ENCODE results near the gene EXOC6B. TPM values are rescaled to one million over a fixed set of nuclear protein-coding genes. Genes with fewer than 3 reads are reported as not detected.
A peak's percentile ranks its signal among the peaks of the same experiment; 100 is the strongest.

EXOC6B gene
- total RNA-seq, 2 experiments from 2014 or later: 6.2 to 8.3 TPM

DNA sequence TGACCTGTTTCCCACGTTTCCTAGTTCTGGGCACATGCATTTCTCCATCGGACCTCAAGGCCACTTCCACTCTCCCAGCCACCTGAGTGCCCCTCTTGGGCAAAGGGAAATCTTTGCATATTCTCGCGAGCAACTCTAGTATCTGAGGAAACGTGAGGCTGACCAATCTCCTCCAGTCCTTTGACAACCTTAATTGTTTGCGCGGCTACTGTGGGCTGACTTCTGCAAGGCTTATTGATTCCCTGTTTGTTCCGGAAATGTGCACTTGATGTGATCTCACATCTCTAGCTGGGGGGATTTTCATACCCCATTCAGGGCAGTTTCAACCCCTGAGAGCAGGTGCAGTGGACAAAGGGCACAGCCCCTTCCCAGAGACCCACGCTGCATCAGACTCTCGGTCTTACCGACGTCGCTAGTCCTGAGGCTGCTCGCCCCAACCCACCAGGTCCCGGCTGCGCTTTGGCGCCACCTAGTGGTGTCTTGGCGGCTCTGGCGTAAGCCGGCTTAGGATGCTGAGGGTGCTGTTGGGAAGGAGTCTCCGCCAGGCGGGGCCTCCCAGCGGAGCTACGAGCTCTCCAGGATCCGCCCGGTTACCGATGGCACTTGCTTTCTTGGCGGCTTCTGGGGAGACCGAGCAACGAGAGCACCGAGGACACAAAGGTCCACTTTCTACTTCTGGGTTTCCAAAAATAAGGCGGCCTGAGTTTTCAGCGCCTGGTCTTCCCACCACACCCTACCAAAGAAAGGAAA, 36.6 kb upstream of the EXOC6B start:
- POLR2A ChIA-PET: no interaction called here
- Mint-ChIP-seq H3K4me3 (peak overlapping the region; percentile 51), H3K36me3 (ENCODE audit: low read depth) (no peaks in the 10 kb centered on the region), H3K9me3 (no peaks in the 10 kb centered on the region), H3K4me1 (ENCODE audit: low read depth) (peaks cover 9% of the 10 kb centered on the region), H3K27me3 (peaks cover 51% of the 10 kb centered on the region), H3K27ac (no peak overlapping the region)
- ATAC-seq (peak; percentile 92), DNase-seq (peak; percentile 89)
- intact Hi-C loops (cut with micrococcal nuclease): no loop called here
- CTCF ChIA-PET: interaction anchor here (0.6 to 5.7 kb wide), 31 partner anchors 9 to 144 kb away, joined by 3 to 59 read pairs (median 5); partner anchors contain the start of gene SPR
- TF ChIP-seq, protein P1, sequence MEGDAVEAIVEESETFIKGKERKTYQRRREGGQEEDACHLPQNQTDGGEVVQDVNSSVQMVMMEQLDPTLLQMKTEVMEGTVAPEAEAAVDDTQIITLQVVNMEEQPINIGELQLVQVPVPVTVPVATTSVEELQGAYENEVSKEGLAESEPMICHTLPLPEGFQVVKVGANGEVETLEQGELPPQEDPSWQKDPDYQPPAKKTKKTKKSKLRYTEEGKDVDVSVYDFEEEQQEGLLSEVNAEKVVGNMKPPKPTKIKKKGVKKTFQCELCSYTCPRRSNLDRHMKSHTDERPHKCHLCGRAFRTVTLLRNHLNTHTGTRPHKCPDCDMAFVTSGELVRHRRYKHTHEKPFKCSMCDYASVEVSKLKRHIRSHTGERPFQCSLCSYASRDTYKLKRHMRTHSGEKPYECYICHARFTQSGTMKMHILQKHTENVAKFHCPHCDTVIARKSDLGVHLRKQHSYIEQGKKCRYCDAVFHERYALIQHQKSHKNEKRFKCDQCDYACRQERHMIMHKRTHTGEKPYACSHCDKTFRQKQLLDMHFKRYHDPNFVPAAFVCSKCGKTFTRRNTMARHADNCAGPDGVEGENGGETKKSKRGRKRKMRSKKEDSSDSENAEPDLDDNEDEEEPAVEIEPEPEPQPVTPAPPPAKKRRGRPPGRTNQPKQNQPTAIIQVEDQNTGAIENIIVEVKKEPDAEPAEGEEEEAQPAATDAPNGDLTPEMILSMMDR (IDR thresholded peaks at IDR 0.05): peak; percentile 96

DNA sequence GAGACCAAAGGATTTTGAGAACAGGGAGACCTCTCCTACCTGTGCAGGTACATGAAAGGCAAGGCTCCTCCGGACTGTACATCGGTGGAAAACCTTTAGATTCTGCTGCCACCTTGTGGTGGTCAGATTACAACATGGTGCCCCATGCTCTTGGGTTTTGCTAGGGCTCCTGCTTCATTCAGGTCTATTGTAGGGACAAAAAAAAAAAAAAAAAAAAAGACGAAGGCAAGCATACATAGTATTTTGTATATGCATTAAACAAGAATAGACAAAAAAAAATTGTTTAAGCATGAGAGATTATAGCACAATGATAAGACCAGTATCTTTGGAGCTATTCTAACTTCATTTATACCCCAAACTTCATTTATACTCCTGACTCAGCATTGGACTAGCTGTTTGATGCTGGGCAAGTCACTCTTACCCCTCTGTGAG, 34.0 kb upstream of the EXOC6B start:
- H3K27ac Mint-ChIP-seq: no peak overlapping the region
- peaks cover 60% of the 10 kb centered on the region for H3K27me3 Mint-ChIP-seq
- intact Hi-C loops (cut with micrococcal nuclease): no loop called here
- H3K4me1 Mint-ChIP-seq (ENCODE audit: low read depth): peaks cover 9% of the 10 kb centered on the region
- DNase-seq (peak; percentile 76), ATAC-seq (peak; percentile 52)
- TF ChIP-seq, protein P1 (IDR thresholded peaks at IDR 0.05): peak; percentile 71
- ChIA-PET POLR2A (no interaction called here), CTCF (interaction anchor here (0.7 to 5.7 kb wide), 30 partner anchors 8 to 710 kb away, joined by 3 to 59 read pairs (median 5); partner anchors contain the start of gene SPR)
- H3K4me3 Mint-ChIP-seq: no peak overlapping the region
- no peaks in the 10 kb centered on the region for H3K36me3 Mint-ChIP-seq (ENCODE audit: low read depth)
- no peaks in the 10 kb centered on the region for H3K9me3 Mint-ChIP-seq

DNA sequence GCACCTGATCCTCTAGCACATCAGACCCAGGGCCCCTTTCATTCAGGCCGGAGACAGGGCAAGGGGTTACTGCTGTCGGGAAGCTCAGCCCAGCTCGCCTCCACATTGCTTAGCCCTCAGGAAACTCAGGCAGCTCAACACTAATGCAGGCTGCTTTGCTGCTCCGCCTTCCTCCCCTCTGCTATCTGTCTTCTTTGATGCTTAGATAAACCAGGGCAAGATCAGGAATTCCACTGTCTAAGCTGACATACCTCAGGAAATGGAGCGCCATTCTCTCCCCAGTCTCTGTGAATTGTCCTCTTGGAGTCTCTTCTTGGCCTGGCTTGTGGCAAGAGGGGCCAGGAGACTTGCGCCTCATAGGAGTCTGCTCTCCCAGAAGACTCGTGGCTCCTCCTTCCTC, 25.5 kb upstream of the EXOC6B start:
- no peak for ATAC-seq
- CTCF ChIA-PET: interaction anchor here (1.0 to 1.5 kb wide), 2 partner anchors 9 to 13 kb away, joined by 3 read pairs; no protein-coding TSS in a partner anchor

DNA sequence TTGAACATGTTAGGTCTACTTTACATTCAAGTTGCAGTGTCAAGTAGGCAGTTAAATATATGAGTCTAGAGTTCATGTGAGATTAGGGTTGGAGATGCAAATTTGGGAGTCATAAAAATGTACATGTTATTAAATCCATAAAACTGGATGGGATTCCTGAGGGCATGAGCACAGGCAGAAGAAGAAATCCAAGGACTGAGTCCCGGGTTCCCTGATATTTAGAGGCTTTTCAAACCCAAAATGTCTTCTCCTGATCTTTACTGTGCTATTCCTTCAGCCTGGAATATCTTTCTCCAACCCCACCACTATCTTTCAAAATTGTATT, 23.3 kb upstream of the EXOC6B start:
- DNase-seq (no peak), ATAC-seq (no peak)
- Mint-ChIP-seq H3K36me3 (ENCODE audit: low read depth) (no peaks in the 10 kb centered on the region), H3K4me3 (no peak overlapping the region), H3K4me1 (ENCODE audit: low read depth) (no peaks in the 10 kb centered on the region), H3K9me3 (no peaks in the 10 kb centered on the region), H3K27ac (no peak overlapping the region), H3K27me3 (peaks cover 10% of the 10 kb centered on the region)
- ChIA-PET POLR2A (no interaction called here), CTCF (interaction anchor here (1.0 to 1.5 kb wide), 2 partner anchors 11 to 14 kb away, joined by 3 to 4 read pairs; no protein-coding TSS in a partner anchor)
- TF ChIP-seq, protein P1 (IDR thresholded peaks at IDR 0.05): no peak
- intact Hi-C loops (cut with micrococcal nuclease): no loop called here

More for the DNA sequence above, 25.5 kb upstream of the EXOC6B start:
- TF ChIP-seq, protein P1 (IDR thresholded peaks at IDR 0.05): no peak
- peaks cover 22% of the 10 kb centered on the region for H3K27me3 Mint-ChIP-seq
- H3K9me3 Mint-ChIP-seq: no peaks in the 10 kb centered on the region
- intact Hi-C loops (cut with micrococcal nuclease): no loop called here
- H3K36me3 Mint-ChIP-seq (ENCODE audit: low read depth): no peaks in the 10 kb centered on the region
- no peak overlapping the region for H3K4me3 Mint-ChIP-seq
- POLR2A ChIA-PET: no interaction called here
- H3K4me1 Mint-ChIP-seq (ENCODE audit: low read depth): no peaks in the 10 kb centered on the region
- no peak overlapping the region for H3K27ac Mint-ChIP-seq
- DNase-seq: no peak

DNA sequence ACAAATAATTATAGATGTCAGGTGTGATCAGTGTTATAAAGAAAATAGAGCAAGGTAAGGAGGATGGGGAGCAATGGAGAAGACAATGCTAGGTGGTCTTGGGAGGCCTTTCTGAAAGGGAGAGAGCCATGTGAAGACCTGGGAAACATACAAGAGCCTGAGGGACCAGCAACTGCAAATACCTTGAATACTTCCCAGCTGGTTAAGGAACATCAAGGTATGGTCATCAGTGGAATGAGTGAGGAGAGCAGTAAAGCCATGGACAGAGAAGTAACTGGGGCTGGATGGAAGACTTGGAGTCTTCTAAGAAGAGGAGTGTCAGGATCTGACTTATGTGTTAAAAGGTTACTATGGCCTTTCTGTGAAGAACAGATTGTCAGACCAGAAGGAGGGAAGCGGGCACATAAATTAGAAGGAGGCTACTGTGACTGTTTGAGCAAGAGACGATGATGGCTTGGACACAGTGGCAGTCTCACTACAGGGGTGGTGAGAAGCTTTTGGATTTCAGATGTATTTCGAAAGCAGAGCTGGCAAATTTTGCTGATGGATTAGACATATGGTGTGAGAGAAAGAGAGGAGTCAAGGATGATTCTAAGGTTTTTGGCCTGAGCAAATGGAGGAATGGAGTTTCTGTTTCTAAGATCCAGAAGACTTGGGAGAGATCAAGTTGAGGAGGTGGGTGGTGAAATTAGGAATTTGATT, 22.8 kb upstream of the EXOC6B start:
- Mint-ChIP-seq H3K4me1 (ENCODE audit: low read depth) (no peaks in the 10 kb centered on the region), H3K27me3 (peaks cover 11% of the 10 kb centered on the region), H3K9me3 (no peaks in the 10 kb centered on the region), H3K36me3 (ENCODE audit: low read depth) (no peaks in the 10 kb centered on the region), H3K4me3 (no peak overlapping the region), H3K27ac (no peak overlapping the region)
- ChIA-PET CTCF (interaction anchor here (1.0 to 2.2 kb wide), 3 partner anchors 12 to 14 kb away, joined by 3 to 6 read pairs (median 4); no protein-coding TSS in a partner anchor), POLR2A (no interaction called here)
- TF ChIP-seq, protein P1 (IDR thresholded peaks at IDR 0.05): no peak
- DNase-seq (no peak), ATAC-seq (no peak)
- intact Hi-C loops (cut with micrococcal nuclease): no loop called here

Measured in activated CD8-positive, alpha-beta T cell treated with anti-CD3 and anti-CD28 coated beads for 36 hours (primary cell).